ENCODE results near the gene TIGD2.

DNA sequence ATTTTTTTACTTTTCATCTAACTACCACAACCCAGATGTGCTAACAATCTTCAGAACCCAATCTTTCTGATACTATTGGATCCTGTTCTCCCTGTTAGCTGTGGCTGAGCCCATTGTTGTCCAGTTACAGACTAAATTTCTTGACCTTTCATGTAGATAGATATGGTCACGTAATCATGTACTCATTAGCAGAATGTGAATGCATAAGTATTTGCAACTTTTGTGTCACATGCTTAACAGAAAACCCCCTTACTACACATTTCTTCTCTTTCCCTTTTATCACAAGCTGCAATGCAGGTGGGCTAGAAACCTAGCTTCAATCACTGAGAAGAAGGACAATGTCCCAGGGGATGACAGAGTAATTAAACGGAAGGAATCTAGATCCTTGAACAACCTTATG, 41.3 kb upstream of the TIGD2 start:
- TF ChIP-seq POLR2A (IDR thresholded peaks at IDR 0.05), result no peak
- TF ChIP-seq, protein P1, sequence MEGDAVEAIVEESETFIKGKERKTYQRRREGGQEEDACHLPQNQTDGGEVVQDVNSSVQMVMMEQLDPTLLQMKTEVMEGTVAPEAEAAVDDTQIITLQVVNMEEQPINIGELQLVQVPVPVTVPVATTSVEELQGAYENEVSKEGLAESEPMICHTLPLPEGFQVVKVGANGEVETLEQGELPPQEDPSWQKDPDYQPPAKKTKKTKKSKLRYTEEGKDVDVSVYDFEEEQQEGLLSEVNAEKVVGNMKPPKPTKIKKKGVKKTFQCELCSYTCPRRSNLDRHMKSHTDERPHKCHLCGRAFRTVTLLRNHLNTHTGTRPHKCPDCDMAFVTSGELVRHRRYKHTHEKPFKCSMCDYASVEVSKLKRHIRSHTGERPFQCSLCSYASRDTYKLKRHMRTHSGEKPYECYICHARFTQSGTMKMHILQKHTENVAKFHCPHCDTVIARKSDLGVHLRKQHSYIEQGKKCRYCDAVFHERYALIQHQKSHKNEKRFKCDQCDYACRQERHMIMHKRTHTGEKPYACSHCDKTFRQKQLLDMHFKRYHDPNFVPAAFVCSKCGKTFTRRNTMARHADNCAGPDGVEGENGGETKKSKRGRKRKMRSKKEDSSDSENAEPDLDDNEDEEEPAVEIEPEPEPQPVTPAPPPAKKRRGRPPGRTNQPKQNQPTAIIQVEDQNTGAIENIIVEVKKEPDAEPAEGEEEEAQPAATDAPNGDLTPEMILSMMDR (IDR thresholded peaks at IDR 0.05 in 8 of 11, conservative IDR thresholded peaks at IDR 0.05 in 3 of 11), result no peak

Data from spleen (tissue), 7 donors.